Measurements from ENCODE around the gene ARHGAP23. TPM values are rescaled to one million over a fixed set of nuclear protein-coding genes. Genes with fewer than 3 reads are reported as not detected.

Gene ARHGAP23
- polyA plus RNA-seq, 3 donors from 2014 or later: not detected

GRCh38 chr17:38455288-38455915, 27.1 kb downstream of the ARHGAP23 start:
- DNase-seq: no peak
- H3K4me3 Mint-ChIP-seq: no peak overlapping the region
- peaks cover 8 to 20% (median 13%) of the 10 kb centered on the region in 3 donors for H3K27me3 Mint-ChIP-seq (ENCODE audit: low read depth in 3 of 3)
- no peaks in the 10 kb centered on the region for H3K9me3 Mint-ChIP-seq
- peaks cover 6 to 14% of the 10 kb centered on the region in 2 donors for H3K4me1 Mint-ChIP-seq
- no peak overlapping the region for H3K27ac Mint-ChIP-seq
- no peaks in the 10 kb centered on the region for H3K36me3 Mint-ChIP-seq

GRCh38 chr17:38456031-38456815, 28.0 kb downstream of the ARHGAP23 start:
- Mint-ChIP-seq H3K27me3 (ENCODE audit: low read depth in 3 of 3) (peaks cover 8 to 20% (median 9%) of the 10 kb centered on the region in 3 donors), H3K4me3 (peak overlapping the region in 1 of 5 donors; percentile 5), H3K27ac (no peak overlapping the region), H3K4me1 (peaks cover 6 to 14% of the 10 kb centered on the region in 2 donors), H3K9me3 (no peaks in the 10 kb centered on the region), H3K36me3 (no peaks in the 10 kb centered on the region)
- DNase-seq: no peak

- no peak overlapping the region for H3K27ac Mint-ChIP-seq
- peaks cover 5 to 15% (median 9%) of the 10 kb centered on the region in 3 donors for H3K27me3 Mint-ChIP-seq (ENCODE audit: low read depth in 3 of 3)
- H3K9me3 Mint-ChIP-seq: no peaks in the 10 kb centered on the region
- no peaks in the 10 kb centered on the region for H3K36me3 Mint-ChIP-seq
- DNase-seq: no peak
- peaks cover 6 to 10% of the 10 kb centered on the region in 2 donors for H3K4me1 Mint-ChIP-seq
- H3K4me3 Mint-ChIP-seq: no peak overlapping the region
These were observed 29.5 kb downstream of the ARHGAP23 start for GRCh38 chr17:38457577-38458371.

- no peaks in the 10 kb centered on the region for H3K9me3 Mint-ChIP-seq
- peaks cover 0 to 10% (median 5%) of the 10 kb centered on the region in 3 donors for H3K27me3 Mint-ChIP-seq (ENCODE audit: low read depth in 3 of 3)
- no peak overlapping the region for H3K4me3 Mint-ChIP-seq
- no peak for DNase-seq
- no peak overlapping the region for H3K27ac Mint-ChIP-seq
- H3K36me3 Mint-ChIP-seq: no peaks in the 10 kb centered on the region
- H3K4me1 Mint-ChIP-seq: peaks cover 3 to 6% of the 10 kb centered on the region in 2 donors
These were observed 30.3 kb downstream of the ARHGAP23 start for GRCh38 chr17:38458521-38458920.

- peaks cover 3 to 6% of the 10 kb centered on the region in 2 donors for H3K4me1 Mint-ChIP-seq
- no peak overlapping the region for H3K4me3 Mint-ChIP-seq
- H3K9me3 Mint-ChIP-seq: no peaks in the 10 kb centered on the region
- no peak for DNase-seq
- H3K27ac Mint-ChIP-seq: no peak overlapping the region
- no peaks in the 10 kb centered on the region for H3K36me3 Mint-ChIP-seq
- H3K27me3 Mint-ChIP-seq (ENCODE audit: low read depth in 3 of 3): peaks cover 0 to 12% (median 5%) of the 10 kb centered on the region in 3 donors
These were observed 31.3 kb downstream of the ARHGAP23 start for GRCh38 chr17:38459567-38459966.

- no peaks in the 10 kb centered on the region for H3K36me3 Mint-ChIP-seq
- H3K9me3 Mint-ChIP-seq: no peaks in the 10 kb centered on the region
- H3K27me3 Mint-ChIP-seq (ENCODE audit: low read depth in 3 of 3): peaks cover 0 to 10% (median 4%) of the 10 kb centered on the region in 3 donors
- no peak for DNase-seq
- H3K4me1 Mint-ChIP-seq: no peaks in the 10 kb centered on the region
- H3K4me3 Mint-ChIP-seq: no peak overlapping the region
- peak overlapping the region in 1 of 6 donors; percentile 62 for H3K27ac Mint-ChIP-seq
These were observed 31.9 kb downstream of the ARHGAP23 start for GRCh38 chr17:38460082-38460715.

GRCh38 chr17:38460716-38461630, 32.7 kb downstream of the ARHGAP23 start:
- peaks cover 0 to 11% (median 3%) of the 10 kb centered on the region in 3 donors for H3K27me3 Mint-ChIP-seq (ENCODE audit: low read depth in 3 of 3)
- H3K4me1 Mint-ChIP-seq: no peaks in the 10 kb centered on the region
- H3K27ac Mint-ChIP-seq: no peak overlapping the region
- DNase-seq: no peak
- H3K36me3 Mint-ChIP-seq: no peaks in the 10 kb centered on the region
- H3K9me3 Mint-ChIP-seq: no peaks in the 10 kb centered on the region
- no peak overlapping the region for H3K4me3 Mint-ChIP-seq

- Mint-ChIP-seq H3K27me3 (ENCODE audit: low read depth in 3 of 3) (peaks cover 0 to 11% (median 0%) of the 10 kb centered on the region in 3 donors), H3K4me1 (no peaks in the 10 kb centered on the region), H3K27ac (no peak overlapping the region)
These were observed 33.4 kb downstream of the ARHGAP23 start for GRCh38 chr17:38461683-38462082.

GRCh38 chr17:38463451-38463858, 35.2 kb downstream of the ARHGAP23 start:
- DNase-seq: no peak
- H3K4me1 Mint-ChIP-seq: no peaks in the 10 kb centered on the region
- no peaks in the 10 kb centered on the region for H3K36me3 Mint-ChIP-seq
- H3K9me3 Mint-ChIP-seq: no peaks in the 10 kb centered on the region
- H3K27me3 Mint-ChIP-seq (ENCODE audit: low read depth in 3 of 3): peaks cover 0 to 11% (median 2%) of the 10 kb centered on the region in 3 donors
- no peak overlapping the region for H3K4me3 Mint-ChIP-seq
- no peak overlapping the region for H3K27ac Mint-ChIP-seq

More at GRCh38 chr17:38461683-38462082, 33.4 kb downstream of the ARHGAP23 start:
- no peak overlapping the region for H3K4me3 Mint-ChIP-seq
- H3K36me3 Mint-ChIP-seq: no peaks in the 10 kb centered on the region
- no peaks in the 10 kb centered on the region for H3K9me3 Mint-ChIP-seq
- DNase-seq: no peak

GRCh38 chr17:38464251-38464722, 36.0 kb downstream of the ARHGAP23 start:
- H3K36me3 Mint-ChIP-seq: no peaks in the 10 kb centered on the region
- H3K27me3 Mint-ChIP-seq (ENCODE audit: low read depth in 3 of 3): peaks cover 0 to 12% (median 2%) of the 10 kb centered on the region in 3 donors
- no peak overlapping the region for H3K27ac Mint-ChIP-seq
- H3K9me3 Mint-ChIP-seq: no peaks in the 10 kb centered on the region
- no peak overlapping the region for H3K4me3 Mint-ChIP-seq
- DNase-seq: no peak
- no peaks in the 10 kb centered on the region for H3K4me1 Mint-ChIP-seq

GRCh38 chr17:38464723-38465390, 36.6 kb downstream of the ARHGAP23 start:
- H3K27ac Mint-ChIP-seq: peak overlapping the region in 1 of 6 donors; percentile 69

More at GRCh38 chr17:38464723-38465390, 36.6 kb downstream of the ARHGAP23 start:
- Mint-ChIP-seq H3K27me3 (ENCODE audit: low read depth in 3 of 3) (peaks cover 0 to 12% (median 2%) of the 10 kb centered on the region in 3 donors), H3K36me3 (no peaks in the 10 kb centered on the region), H3K4me1 (no peaks in the 10 kb centered on the region), H3K9me3 (no peaks in the 10 kb centered on the region), H3K4me3 (no peak overlapping the region)
- DNase-seq: no peak
